ENCODE measurements around the gene DPH6. TPM values are rescaled to one million over a fixed set of nuclear protein-coding genes. Genes with fewer than 3 reads are reported as not detected.

Gene DPH6
- polyA plus RNA-seq, 2 of the 4 experiments (the other 2 are of a cell fraction) = 11.0 to 33.6 TPM

DNA sequence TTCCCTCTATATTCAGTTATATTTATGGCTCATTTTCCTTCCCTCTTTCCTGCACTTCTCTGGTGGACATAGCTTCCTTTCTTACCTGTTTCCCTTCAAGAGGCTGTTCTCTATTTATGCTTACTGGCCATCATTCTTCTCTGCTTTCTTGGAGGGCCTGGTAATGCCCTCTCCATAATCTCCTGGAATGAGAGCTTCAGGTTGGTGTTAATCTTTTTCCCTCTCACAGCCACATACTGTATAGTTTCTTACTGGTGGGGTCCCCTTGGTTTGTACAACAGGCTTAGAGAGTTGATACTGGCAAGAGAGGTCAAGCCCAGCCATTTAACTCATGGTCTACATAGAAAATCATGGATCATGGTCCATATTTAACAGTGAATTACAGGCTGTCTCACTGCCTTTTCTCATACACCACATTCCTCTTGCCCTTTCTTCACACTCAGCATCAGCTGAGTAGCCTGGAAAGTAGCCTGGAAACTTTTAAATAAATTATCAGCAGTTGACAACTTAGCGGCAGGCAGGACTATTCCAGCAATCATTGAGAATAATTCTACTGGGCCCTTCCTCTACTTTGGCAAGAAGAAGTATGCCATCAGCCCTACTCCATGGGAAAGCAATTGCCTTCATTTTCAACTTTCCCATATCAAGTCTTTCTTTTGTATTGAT is 38.0 kb upstream of the DPH6 start:
- no peaks in the 10 kb centered on the region for H3K9me3 ChIP-seq
- ATAC-seq = no peak
- H3K4me3 ChIP-seq = no peak overlapping the region
- TF ChIP-seq SREBF2 (IDR thresholded peaks at IDR 0.05) = no peak
- TF ChIP-seq, protein P1, sequence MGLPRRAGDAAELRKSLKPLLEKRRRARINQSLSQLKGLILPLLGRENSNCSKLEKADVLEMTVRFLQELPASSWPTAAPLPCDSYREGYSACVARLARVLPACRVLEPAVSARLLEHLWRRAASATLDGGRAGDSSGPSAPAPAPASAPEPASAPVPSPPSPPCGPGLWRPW (IDR thresholded peaks at IDR 0.05) = no peak
- TF ChIP-seq EHF (CRISPR knock-in tag; IDR thresholded peaks at IDR 0.05) = no peak
- TF ChIP-seq EHMT2 (IDR thresholded peaks at IDR 0.05; ENCODE audit: low read depth) = no peak
- TF ChIP-seq CEBPB (IDR thresholded peaks at IDR 0.05) = no peak
- no peak for TF ChIP-seq RAD21 (conservative IDR thresholded peaks at IDR 0.05 in 1 of 2, IDR thresholded peaks at IDR 0.05 in 1 of 2)
- TF ChIP-seq NR3C1 (IDR thresholded peaks at IDR 0.05) = no peak
- TF ChIP-seq, protein P2, sequence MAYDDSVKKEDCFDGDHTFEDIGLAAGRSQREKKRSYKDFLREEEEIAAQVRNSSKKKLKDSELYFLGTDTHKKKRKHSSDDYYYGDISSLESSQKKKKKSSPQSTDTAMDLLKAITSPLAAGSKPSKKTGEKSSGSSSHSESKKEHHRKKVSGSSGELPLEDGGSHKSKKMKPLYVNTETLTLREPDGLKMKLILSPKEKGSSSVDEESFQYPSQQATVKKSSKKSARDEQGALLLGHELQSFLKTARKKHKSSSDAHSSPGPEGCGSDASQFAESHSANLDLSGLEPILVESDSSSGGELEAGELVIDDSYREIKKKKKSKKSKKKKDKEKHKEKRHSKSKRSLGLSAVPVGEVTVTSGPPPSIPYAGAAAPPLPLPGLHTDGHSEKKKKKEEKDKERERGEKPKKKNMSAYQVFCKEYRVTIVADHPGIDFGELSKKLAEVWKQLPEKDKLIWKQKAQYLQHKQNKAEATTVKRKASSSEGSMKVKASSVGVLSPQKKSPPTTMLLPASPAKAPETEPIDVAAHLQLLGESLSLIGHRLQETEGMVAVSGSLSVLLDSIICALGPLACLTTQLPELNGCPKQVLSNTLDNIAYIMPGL (CRISPR knock-in tag; IDR thresholded peaks at IDR 0.05; ENCODE audit: borderline replicate concordance) = no peak
- TF ChIP-seq SMC3 (IDR thresholded peaks at IDR 0.05) = no peak
- TF ChIP-seq EP300 (IDR thresholded peaks at IDR 0.05) = no peak
- TF ChIP-seq TFCP2L1 (CRISPR knock-in tag; IDR thresholded peaks at IDR 0.05) = no peak
- no peak for TF ChIP-seq KDM5A (IDR thresholded peaks at IDR 0.05)
- no peak for TF ChIP-seq CBX2 (IDR thresholded peaks at IDR 0.05; ENCODE audit: borderline replicate concordance, low read depth)
- TF ChIP-seq, protein P3, sequence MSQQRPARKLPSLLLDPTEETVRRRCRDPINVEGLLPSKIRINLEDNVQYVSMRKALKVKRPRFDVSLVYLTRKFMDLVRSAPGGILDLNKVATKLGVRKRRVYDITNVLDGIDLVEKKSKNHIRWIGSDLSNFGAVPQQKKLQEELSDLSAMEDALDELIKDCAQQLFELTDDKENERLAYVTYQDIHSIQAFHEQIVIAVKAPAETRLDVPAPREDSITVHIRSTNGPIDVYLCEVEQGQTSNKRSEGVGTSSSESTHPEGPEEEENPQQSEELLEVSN (IDR thresholded peaks at IDR 0.05; ENCODE audit: borderline replicate concordance, low read depth) = no peak
- TF ChIP-seq MAZ (IDR thresholded peaks at IDR 0.05; ENCODE audit: borderline replicate concordance, low read depth, low read length) = no peak
- TF ChIP-seq POLR2A (IDR thresholded peaks at IDR 0.05; ENCODE audit: low read length) = no peak
- TF ChIP-seq RCOR1 (IDR thresholded peaks at IDR 0.05; ENCODE audit: low read depth, low read length) = no peak
- no peak for DNase-seq (ENCODE audit: low read depth in 1 of 2, low spot score in 1 of 2)
- WGBS (ENCODE audit: missing lambda C conversion rate) = 77% methylated on average over 1 of the region's 1 CpG
- FAIRE-seq = no peak
- H3K4me2 ChIP-seq = no peak overlapping the region
- H3K4me1 ChIP-seq = no peaks in the 10 kb centered on the region
- ChIA-PET CTCF (no interaction called here), POLR2A (no interaction called here)
- H3K27ac ChIP-seq = no peak overlapping the region

DNA sequence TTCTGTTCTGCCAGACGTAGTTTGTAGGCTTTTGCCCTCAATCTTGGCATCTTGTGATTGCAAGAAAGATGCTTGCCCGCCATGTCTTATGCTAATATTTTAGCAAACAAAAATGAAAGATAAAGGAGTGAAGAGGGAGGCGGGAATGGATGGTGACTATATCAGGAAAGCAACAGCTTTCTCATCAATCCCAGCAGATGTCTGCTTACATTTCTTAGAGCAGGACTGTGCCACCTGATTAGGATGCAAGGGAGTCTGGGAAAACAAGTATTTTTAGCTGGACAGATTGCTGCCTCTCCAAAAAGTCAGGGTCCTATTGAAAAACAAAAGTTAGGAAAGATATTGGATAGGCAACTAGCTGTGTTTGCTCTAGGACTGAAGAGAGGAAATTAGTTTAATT is 34.6 kb upstream of the DPH6 start:
- TF ChIP-seq HOXB13 (CRISPR knock-in tag; IDR thresholded peaks at IDR 0.05; ENCODE audit: low read depth) = no peak
- no peak for TF ChIP-seq SMC3 (IDR thresholded peaks at IDR 0.05)
- TF ChIP-seq RFX5 (IDR thresholded peaks at IDR 0.05) = no peak
- TF ChIP-seq TFCP2L1 (CRISPR knock-in tag; IDR thresholded peaks at IDR 0.05) = no peak
- TF ChIP-seq FOXS1 (CRISPR knock-in tag; IDR thresholded peaks at IDR 0.05) = no peak
- 34% methylated on average over 3 of the region's 3 CpGs for WGBS (ENCODE audit: missing lambda C conversion rate)
- Histone ChIP-seq H3K9me3 (no peaks in the 10 kb centered on the region), H3K4me1 (no peaks in the 10 kb centered on the region), H3K4me3 (no peak overlapping the region), H3K4me2 (no peak overlapping the region), H3K27ac (no peak overlapping the region)
- DNase-seq (ENCODE audit: low read depth in 1 of 2, low spot score in 1 of 2) (no peak), FAIRE-seq (no peak), ATAC-seq (no peak)
- POLR2A ChIA-PET = no interaction called here
- CTCF ChIA-PET = interaction anchor here (0.7 kb wide), 1 partner anchor 14 kb away, joined by 3 read pairs; no protein-coding TSS in a partner anchor

DNA sequence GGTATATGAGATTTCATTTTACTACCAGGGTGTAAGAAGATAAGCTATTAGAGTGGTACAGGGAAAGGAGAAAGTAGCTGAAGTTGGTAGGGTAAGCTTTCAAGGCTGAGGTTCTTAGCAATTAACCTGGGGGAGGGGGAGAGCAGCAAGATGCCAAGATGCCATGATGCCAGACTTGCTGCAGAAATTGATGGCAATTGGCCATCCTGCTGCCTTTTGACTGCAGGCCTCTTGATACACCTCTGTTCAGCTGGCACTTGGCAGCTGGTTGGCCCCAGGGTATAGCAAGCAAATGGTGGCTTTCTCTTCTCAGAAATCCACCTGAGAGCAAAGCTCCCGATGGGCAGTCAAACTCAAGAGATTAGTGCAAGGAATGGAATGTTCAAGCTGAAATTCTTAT is 21.4 kb upstream of the DPH6 start:
- DNase-seq (ENCODE audit: low read depth in 1 of 2, low spot score in 1 of 2) = no peak
- FAIRE-seq = no peak
- Histone ChIP-seq H3K9me3 (no peaks in the 10 kb centered on the region), H3K4me3 (no peak overlapping the region), H3K4me2 (no peak overlapping the region), H3K4me1 (no peaks in the 10 kb centered on the region), H3K27ac (no peak overlapping the region)
- POLR2A ChIA-PET = no interaction called here
- CTCF ChIA-PET = no interaction called here
- TF ChIP-seq, protein P2 (CRISPR knock-in tag; IDR thresholded peaks at IDR 0.05; ENCODE audit: borderline replicate concordance) = no peak
- TF ChIP-seq EP300 (IDR thresholded peaks at IDR 0.05) = no peak
- TF ChIP-seq SMC3 (IDR thresholded peaks at IDR 0.05) = no peak
- no peak for TF ChIP-seq EHMT2 (IDR thresholded peaks at IDR 0.05; ENCODE audit: low read depth)
- TF ChIP-seq TP53 (CRISPR knock-in tag; IDR thresholded peaks at IDR 0.05) = no peak
- no peak for TF ChIP-seq SREBF2 (IDR thresholded peaks at IDR 0.05)
- no peak for TF ChIP-seq RNF2 (IDR thresholded peaks at IDR 0.05; ENCODE audit: borderline replicate concordance, low read depth)
- no peak for ATAC-seq
- 37% methylated on average over 1 of the region's 1 CpG for WGBS (ENCODE audit: missing lambda C conversion rate)

Data from A549 (cell line).